HG03575 (cell line): Measurements from ENCODE around the gene ANO1.

Experiments
- ATAC-seq: cut with Tn5 transposase; IDR thresholded peaks from one replicate; pipeline ENCODE4 v1.9.1; 2021; ENCODE audit not compliant: unreplicated experiment, insufficient number of reproducible peaks, low FRiP score; ENCODE audit errors: extremely low read depth

Gene ANO1

DNA sequence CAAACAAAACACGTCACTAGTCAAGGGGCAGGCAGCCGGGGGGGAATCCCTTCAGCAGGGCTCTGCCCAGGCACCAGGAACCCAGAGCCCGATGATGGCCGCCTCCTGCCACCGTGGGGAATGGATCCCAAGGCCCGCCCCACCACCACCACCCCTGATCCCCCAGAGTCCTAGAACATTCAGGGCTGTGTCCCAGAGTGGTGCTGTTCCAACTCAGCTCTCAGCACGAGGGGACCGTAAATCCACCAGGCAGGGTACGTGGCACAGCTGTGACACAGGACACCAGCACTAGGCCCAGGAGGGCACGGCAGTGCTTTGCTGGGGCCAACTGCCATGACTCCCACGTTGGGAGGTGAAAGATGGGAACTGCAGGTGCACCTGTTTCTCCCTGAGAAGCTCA lies 29.6 kb downstream of the ANO1 start:
- no peak for ATAC-seq

DNA sequence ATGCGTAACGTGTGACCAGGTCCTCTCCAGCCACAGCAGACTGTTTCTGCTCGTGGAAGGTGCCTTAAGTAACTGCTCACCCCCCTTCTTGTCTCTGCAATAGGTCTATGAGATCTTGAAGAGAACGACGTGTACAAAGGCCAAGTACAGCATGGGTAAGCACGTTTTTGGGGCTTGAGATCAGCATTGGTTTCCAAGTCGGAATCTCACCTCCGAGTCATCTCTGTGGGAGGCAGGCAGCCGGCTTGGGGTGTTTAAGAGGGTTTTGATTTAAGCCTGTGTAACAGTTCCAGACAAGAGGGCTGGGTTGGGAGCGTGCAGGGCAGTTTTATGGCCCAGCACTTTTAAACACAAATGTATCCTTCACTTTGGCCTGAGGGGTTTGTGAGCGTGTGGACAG lies 30.1 kb downstream of the ANO1 start:
- no peak for ATAC-seq

DNA sequence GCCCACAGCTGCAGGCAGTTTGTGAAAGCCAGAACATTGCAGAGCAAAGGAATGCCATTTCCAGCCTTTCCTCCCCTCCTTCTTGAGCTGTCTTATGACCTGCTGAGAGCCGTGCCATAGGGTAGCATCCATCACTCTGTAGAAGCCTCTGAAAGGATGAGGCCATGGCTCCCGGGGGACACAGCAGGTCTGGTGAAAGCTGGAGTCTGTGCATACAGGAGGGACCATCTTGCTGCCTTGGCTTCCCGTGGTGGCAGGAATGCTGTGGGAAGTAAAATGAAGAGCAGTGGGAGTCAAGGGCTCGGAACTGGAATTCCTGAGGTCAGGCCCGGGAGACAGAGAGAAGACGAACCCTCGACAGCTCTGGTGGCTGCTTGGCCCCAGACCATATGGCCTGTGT lies 30.9 kb downstream of the ANO1 start:
- no peak for ATAC-seq

- no peak for ATAC-seq
These were observed 31.8 kb downstream of the ANO1 start for GRCh38 chr11:70109903-70110302.

DNA sequence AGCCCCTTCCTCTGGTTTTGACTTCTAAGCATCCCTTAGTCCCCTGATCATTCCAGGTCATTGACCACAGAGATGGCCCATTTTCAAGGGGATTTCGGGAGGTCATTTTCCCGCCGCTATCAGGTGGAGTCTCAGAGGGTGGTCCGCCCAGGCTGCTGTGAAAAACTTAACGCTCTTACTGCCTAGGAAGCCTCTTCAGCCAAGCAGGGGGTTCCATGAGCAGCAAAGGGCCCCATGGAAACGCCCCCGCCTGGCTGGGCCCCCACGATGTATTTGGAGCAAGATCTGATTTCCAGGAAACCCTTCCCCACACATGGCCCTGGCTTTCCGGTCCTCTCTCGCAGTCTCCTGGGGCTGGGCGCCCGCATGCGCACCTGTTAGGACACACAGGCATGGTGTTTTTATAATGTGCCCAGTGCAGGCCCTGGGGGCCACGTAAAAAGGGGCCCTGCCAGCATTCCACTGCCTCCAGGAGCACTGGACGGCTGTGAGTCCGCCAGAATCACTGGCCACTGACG lies 32.5 kb downstream of the ANO1 start:
- ATAC-seq: no peak

DNA sequence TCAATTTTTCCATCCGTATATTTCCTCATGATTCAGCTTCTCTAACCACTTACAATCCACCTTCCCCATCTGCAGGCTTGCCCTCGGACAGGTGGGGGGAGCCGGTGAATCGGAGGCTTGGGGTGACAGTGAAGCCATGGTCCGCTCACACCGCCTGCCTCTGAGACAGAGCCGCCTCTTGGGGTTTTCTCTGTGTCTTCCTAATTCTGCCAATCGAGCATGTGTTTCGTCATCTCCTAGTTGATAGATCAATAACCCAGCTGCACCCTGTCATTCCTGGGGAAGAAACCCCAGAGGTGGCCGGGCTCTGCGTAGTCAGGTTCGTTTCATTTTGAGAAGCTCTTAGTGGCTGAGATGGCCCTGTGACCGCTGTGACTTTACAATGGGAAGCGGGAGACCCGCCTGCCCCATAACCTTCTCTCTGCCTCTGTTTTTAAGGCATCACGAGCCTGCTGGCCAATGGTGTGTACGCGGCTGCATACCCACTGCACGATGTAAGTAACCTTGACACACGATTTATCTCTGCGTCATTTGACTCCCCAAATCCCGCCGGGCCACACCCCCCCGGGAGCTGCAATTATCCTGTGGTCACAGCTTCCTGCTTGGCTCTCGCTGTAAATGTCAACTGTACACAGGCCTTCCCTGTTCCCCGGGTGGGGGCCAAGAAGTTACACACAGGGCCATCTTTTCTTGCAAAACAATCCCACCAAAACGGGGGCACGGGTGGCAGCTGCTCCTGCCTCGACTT lies 33.3 kb downstream of the ANO1 start:
- no peak for ATAC-seq

DNA sequence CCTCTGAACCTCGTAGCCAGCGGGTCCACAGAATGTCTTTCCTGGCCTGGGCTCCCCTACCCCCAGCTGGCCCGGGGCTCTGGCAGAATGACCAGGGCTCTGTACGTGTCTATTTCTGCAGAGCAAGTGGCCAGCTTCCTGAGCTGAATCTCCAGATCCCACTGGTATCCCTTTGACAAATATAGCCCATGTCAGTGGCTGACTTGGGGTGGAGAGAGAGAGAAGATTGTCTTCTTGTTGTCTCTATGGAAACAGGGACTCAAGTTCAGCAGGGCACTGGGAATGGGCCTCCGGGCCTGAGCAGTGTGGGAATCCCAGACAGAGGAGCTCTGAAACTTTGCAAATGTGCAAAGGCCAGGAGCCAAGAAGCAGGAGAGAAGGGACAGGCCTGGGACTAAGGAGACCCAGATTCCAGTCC lies 33.9 kb downstream of the ANO1 start:
- no peak for ATAC-seq

DNA sequence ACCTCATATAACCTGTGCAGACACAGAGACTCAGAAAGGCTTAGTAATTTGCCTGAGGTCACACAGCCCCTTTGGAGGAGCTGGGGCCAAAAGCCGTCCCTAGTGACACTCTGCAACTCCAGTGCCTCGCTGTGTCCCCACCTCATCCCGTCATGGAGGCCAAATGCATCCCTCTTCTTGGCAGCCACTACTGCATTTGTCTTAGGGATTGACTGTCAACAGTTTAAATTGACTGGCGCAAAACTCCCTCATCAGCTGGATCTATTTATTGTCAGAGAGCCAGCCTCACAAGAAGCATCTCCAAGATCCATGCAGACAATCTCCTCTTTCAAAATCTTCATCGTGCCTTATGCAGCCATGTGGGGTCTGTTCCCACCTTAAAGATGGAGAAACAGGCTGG lies 35.7 kb downstream of the ANO1 start:
- no peak for ATAC-seq

- ATAC-seq: no peak
These were observed 37.7 kb downstream of the ANO1 start for GRCh38 chr11:70115778-70116177.

DNA sequence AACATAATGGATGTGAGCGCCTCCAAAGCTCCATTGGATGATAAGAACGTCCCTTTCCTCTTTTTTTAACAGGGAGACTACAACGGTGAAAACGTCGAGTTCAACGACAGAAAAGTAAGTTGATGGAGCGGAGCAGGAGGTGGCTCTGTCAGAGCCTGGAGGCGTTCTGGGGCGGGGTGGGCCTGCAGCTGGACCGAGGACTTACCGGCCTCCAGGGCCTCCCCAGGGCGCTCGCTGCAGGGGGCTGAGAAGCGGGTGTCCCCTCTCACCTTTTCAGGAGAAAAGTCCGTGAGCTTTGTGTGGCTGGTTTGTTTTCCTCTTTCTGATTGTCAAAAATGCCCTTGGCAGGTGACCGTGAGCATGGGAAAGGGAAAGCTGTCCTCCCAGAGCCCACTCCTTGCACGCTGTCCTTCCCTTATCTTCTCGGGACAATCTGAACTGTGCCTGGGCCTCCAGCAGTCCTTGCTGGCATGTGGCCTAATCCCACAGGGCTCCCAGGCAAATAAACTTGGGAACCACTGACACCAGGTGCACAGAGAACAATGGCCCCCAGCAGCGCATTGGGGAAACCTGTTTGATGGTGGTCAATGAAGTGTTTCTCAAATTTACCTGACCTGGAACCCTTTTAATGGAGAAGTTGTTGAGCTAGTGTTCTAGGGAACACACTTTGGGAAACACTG lies 38.4 kb downstream of the ANO1 start:
- ATAC-seq: no peak

DNA sequence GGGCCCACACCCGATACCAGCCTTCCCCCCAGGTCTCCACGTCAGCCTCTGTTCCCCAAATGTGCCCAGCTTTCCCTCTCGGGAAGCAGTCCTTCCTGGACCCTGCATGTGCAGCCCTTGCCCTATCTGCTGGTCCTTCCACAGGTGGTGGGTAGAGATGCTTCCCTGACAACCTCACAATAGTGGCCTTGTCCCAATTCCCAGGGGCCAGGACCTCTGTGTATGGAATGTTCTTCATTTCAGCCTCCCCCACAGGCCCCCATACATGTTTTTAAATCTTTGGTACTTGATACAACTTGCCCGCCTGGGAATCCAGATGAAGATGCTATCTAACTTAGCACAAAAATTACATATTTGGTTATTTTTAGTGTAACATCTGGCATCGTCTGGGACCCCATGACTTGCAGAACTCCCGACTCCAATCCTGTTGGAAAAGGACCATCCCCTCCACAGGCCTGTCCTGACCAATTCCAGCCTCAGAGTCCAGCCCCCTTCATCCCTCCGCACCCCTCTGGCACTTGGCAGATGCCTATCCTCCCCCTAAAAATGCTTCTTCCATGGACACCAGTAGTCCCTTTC lies 39.5 kb downstream of the ANO1 start:
- ATAC-seq: no peak

DNA sequence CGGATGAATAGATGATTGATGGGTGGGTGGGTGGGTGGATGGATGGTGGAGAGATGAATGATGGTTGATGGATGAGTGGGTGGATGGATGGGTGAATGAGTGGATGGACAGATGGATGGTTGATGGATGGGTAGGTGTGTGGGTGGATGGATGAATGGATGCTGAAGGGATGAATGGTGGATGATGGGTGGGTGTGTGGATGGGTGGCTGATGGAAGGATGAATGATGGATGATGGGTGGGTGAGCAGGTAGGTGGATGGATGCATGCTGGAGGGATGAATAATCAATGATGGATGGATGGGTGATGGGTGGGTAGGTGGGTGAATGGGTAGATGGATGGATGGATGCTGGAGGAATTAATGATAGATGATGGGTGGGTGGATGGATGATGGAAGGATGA lies 40.5 kb downstream of the ANO1 start:
- no peak for ATAC-seq

- ATAC-seq: no peak
These were observed 41.4 kb downstream of the ANO1 start for GRCh38 chr11:70119502-70119901.

DNA sequence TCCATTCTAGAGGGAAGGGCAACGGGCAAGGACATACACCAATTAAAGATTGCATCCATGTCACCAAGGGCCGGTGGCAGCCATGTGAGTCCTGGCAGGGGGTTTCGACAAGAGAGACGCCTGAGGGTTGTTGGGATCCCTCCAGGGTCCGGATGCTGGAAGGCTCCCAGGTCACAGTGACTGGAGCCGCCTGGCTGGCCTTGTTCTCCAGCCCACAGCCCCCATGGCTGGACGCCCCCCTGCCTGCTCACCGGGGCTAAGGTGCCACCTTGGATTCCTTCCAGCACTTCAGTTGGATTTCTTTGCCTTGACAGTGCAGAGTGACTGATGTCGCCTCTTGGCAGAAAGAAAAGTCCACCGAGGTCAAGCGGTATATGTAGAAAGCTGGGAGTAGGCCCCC lies 42.6 kb downstream of the ANO1 start:
- no peak for ATAC-seq

GRCh38 chr11:70122490-70123198 lies 44.5 kb downstream of the ANO1 start:
- ATAC-seq: no peak

- ATAC-seq: no peak
These were observed 45.6 kb downstream of the ANO1 start for GRCh38 chr11:70123711-70124110.

DNA sequence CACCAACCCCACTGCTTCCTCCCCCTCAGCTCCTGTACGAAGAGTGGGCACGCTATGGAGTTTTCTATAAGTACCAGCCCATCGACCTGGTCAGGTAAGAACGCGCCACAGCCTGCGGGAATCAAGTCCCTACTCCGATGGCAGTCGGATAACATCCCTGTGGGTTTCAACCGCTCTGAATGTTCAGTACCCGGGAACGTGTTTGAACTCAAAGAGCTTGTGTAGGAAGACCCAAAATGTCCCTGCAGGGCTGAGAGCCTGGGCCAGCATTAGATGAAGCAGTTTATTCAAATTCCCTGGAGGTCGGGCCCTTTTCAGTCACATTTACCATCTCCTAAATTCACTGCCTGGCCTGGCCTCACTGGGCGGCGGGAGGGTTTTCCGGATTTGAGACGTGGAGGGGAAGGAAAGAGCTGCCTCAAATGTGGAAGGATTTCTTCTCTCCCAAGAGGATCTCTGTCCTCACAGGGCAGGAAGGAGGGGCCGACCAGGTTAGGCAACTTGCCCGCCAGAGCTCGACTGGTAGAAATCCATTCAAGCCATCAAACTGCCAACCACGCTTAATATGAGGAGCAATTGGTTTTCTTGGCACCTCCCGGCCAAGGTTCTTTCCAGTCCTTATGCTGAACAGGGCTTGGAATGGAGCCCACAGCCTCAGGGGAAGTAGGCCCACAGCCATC lies 46.3 kb downstream of the ANO1 start:
- ATAC-seq: no peak

DNA sequence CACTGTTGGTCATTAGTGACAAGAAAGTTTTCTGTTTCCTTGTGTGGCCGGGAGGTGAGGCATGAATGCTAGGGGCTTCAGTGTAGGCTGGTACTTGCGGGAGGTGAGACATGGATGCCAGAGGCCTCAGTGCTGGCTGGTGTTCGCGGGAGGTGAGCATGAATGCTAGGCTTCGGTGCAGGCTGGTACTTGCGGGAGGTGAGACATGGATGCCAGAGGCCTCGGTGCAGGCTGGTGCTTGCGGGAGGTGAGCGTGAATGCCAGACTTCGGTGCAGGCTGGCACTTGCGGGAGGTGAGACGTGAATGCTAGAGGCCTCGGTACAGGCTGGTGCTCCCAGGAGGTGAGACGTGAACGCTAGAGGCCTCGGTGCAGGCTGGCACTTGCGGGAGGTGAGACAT lies 48.4 kb downstream of the ANO1 start:
- no peak for ATAC-seq
